HL-60 (cell line): ENCODE data around the gene RAD9A.

Experiments
- DNase-seq, 2 experiments: peaks; one replicate each; pipeline ENCODE4 v3.0.0-alpha.2; 2010 to 2020; ENCODE audit warnings: low read depth in 1 of 2, low spot score in 1 of 2
- H3K27ac ChIP-seq: fragments of 250-450 bp; sonication (Bioruptor Pico); replicated peaks from 2 replicates; pipeline ENCODE4 v1.5.1; 2020; ENCODE audit warnings: mild to moderate bottlenecking, moderate library complexity
- H3K27me3 ChIP-seq: fragments of 250-450 bp; sonication (Bioruptor Pico); 2 replicates; pipeline ENCODE4 v1.5.1; 2021; ENCODE audit warnings: mild to moderate bottlenecking, moderate library complexity; ENCODE audit not compliant: insufficient read depth, poor library complexity, severe bottlenecking
- H3K4me3 ChIP-seq: replicated peaks from 2 replicates; pipeline ENCODE4 v1.5.1; 2011; ENCODE audit warnings: mild to moderate bottlenecking, control low read depth, low read length; ENCODE audit not compliant: insufficient read depth
- GABPA ChIP-seq: IDR thresholded peaks from 2 replicates; pipeline ENCODE4 v1.6.1; 2012; ENCODE audit warnings: low read depth
- POLR2AphosphoS5 ChIP-seq: IDR thresholded peaks from 2 replicates; pipeline ENCODE4 v1.6.1; 2012; ENCODE audit warnings: low read depth
- SPI1 ChIP-seq: IDR thresholded peaks from 2 replicates; pipeline ENCODE4 v1.6.1; 2012; ENCODE audit warnings: low read depth, mild to moderate bottlenecking, borderline replicate concordance
- TF ChIP-seq, protein P1 (sequence below): IDR thresholded peaks from one replicate; pipeline ENCODE4 v1.5.1; 2011; ENCODE audit warnings: low read length, control low read depth, inconsistent platforms; ENCODE audit not compliant: insufficient read depth
- TF ChIP-seq, protein P2 (sequence below): IDR thresholded peaks from 2 replicates; pipeline ENCODE4 v1.6.1; 2012; ENCODE audit warnings: low read depth; ENCODE audit not compliant: insufficient replicate concordance

The RAD9A gene

GRCh38 chr11:67345920-67346819, 45.6 kb upstream of the RAD9A start:
- DNase-seq = peak in 1 of 2 experiments; percentile 25
- no peak overlapping the region for H3K27ac ChIP-seq
- TF ChIP-seq, protein P1, sequence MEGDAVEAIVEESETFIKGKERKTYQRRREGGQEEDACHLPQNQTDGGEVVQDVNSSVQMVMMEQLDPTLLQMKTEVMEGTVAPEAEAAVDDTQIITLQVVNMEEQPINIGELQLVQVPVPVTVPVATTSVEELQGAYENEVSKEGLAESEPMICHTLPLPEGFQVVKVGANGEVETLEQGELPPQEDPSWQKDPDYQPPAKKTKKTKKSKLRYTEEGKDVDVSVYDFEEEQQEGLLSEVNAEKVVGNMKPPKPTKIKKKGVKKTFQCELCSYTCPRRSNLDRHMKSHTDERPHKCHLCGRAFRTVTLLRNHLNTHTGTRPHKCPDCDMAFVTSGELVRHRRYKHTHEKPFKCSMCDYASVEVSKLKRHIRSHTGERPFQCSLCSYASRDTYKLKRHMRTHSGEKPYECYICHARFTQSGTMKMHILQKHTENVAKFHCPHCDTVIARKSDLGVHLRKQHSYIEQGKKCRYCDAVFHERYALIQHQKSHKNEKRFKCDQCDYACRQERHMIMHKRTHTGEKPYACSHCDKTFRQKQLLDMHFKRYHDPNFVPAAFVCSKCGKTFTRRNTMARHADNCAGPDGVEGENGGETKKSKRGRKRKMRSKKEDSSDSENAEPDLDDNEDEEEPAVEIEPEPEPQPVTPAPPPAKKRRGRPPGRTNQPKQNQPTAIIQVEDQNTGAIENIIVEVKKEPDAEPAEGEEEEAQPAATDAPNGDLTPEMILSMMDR = peak; percentile 97
- no peak for TF ChIP-seq POLR2AphosphoS5
- no peaks in the 10 kb centered on the region for H3K27me3 ChIP-seq
- no peak overlapping the region for H3K4me3 ChIP-seq

GRCh38 chr11:67347964-67348749, 43.6 kb upstream of the RAD9A start:
- no peaks in the 10 kb centered on the region for H3K27me3 ChIP-seq
- DNase-seq = no peak
- no peak overlapping the region for H3K27ac ChIP-seq
- no peak overlapping the region for H3K4me3 ChIP-seq
- no peak for TF ChIP-seq GABPA
- TF ChIP-seq SPI1 = no peak
- TF ChIP-seq, protein P1 = no peak
- TF ChIP-seq, protein P2, sequence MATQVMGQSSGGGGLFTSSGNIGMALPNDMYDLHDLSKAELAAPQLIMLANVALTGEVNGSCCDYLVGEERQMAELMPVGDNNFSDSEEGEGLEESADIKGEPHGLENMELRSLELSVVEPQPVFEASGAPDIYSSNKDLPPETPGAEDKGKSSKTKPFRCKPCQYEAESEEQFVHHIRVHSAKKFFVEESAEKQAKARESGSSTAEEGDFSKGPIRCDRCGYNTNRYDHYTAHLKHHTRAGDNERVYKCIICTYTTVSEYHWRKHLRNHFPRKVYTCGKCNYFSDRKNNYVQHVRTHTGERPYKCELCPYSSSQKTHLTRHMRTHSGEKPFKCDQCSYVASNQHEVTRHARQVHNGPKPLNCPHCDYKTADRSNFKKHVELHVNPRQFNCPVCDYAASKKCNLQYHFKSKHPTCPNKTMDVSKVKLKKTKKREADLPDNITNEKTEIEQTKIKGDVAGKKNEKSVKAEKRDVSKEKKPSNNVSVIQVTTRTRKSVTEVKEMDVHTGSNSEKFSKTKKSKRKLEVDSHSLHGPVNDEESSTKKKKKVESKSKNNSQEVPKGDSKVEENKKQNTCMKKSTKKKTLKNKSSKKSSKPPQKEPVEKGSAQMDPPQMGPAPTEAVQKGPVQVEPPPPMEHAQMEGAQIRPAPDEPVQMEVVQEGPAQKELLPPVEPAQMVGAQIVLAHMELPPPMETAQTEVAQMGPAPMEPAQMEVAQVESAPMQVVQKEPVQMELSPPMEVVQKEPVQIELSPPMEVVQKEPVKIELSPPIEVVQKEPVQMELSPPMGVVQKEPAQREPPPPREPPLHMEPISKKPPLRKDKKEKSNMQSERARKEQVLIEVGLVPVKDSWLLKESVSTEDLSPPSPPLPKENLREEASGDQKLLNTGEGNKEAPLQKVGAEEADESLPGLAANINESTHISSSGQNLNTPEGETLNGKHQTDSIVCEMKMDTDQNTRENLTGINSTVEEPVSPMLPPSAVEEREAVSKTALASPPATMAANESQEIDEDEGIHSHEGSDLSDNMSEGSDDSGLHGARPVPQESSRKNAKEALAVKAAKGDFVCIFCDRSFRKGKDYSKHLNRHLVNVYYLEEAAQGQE = no peak
- TF ChIP-seq POLR2AphosphoS5 = no peak

- DNase-seq = no peak
- Histone ChIP-seq H3K4me3 (no peak overlapping the region), H3K27ac (no peak overlapping the region), H3K27me3 (no peaks in the 10 kb centered on the region)
- TF ChIP-seq, protein P2 = no peak
- no peak for TF ChIP-seq SPI1
- TF ChIP-seq, protein P1 = no peak
- TF ChIP-seq GABPA = no peak
- no peak for TF ChIP-seq POLR2AphosphoS5
Observed at GRCh38 chr11:67349036-67349435, 42.8 kb upstream of the RAD9A start.
